Activated B cell treated with CpG ODN at 0.5 μM for 24 hours (primary cell): Measurements from ENCODE around the gene MAN1B1. TPM values are rescaled to one million over a fixed set of nuclear protein-coding genes. Genes with fewer than 3 reads are reported as not detected.
A peak's percentile ranks its signal among the peaks of the same experiment; 100 is the strongest.
"Not testable (repeated sequence)": the region's sequence is repeated elsewhere in the genome, so short reads cannot be mapped to it uniquely, and the experiment has no call there.

Experiments used
- ATAC-seq: fragments of 200-7000 bp; cut with Tn5 transposase; one replicate; pipeline ENCODE4 v1.10.0; 2021; ENCODE audit warnings: low read depth, mild to moderate bottlenecking, moderate library complexity
- CTCF ChIA-PET: fragments of 350-600 bp; sonication (Branson Sonifier 250); formaldehyde crosslinking; loops from one replicate; lab custom pipeline; 2021; ENCODE audit warnings: antibody characterized with exemption; lab: Charles Lee
- POLR2A ChIA-PET: fragments of 350-600 bp; sonication (Branson Sonifier 250); formaldehyde crosslinking; loops from one replicate; lab custom pipeline; 2021; ENCODE audit warnings: antibody characterized with exemption; lab: Charles Lee
- DNase-seq: peaks from one replicate; pipeline ENCODE4 v3.0.0; 2022
- H3K27ac Mint-ChIP-seq: one replicate; pipeline ENCODE4 v1.8.0; 2020; ENCODE audit warnings: mixed read lengths
- H3K27me3 Mint-ChIP-seq: one replicate; pipeline ENCODE4 v1.8.0; 2021; ENCODE audit warnings: mixed read lengths
- H3K36me3 Mint-ChIP-seq: one replicate; pipeline ENCODE4 v1.8.0; 2021; ENCODE audit warnings: low read depth, mixed read lengths
- H3K4me1 Mint-ChIP-seq: one replicate; pipeline ENCODE4 v1.8.0; 2021; ENCODE audit warnings: mixed read lengths
- H3K4me3 Mint-ChIP-seq: one replicate; pipeline ENCODE4 v1.8.0; 2020; ENCODE audit warnings: mild to moderate bottlenecking, mixed read lengths
- H3K9me3 Mint-ChIP-seq: one replicate; pipeline ENCODE4 v1.8.0; 2020; ENCODE audit warnings: mixed read lengths
- CTCF ChIP-seq: fragments of 200-600 bp; IDR thresholded peaks from one replicate; pipeline ENCODE4 v1.8.0; 2022; ENCODE audit warnings: antibody characterized with exemption, mild to moderate bottlenecking
- intact Hi-C: fragments of 100-400 bp; cut with micrococcal nuclease; formaldehyde crosslinking; loops from one replicate; pipeline ENCODE4 v1.15.1; 2024
- total RNA-seq: library from RNA; stranded (reverse); gene quantifications from 2 replicates; pipeline ENCODE4 v1.2.3, GENCODE V29; 2022

The MAN1B1 gene
- total RNA-seq, 1 donor from 2014 or later = 37.7 TPM

GRCh38 chr9:137123468-137123837 is 36.7 kb downstream of the MAN1B1 start:
- Mint-ChIP-seq H3K27ac (peak overlapping the region; percentile 88), H3K9me3 (no peaks in the 10 kb centered on the region), H3K27me3 (no peaks in the 10 kb centered on the region), H3K36me3 (no peaks in the 10 kb centered on the region), H3K4me1 (peaks cover 69% of the 10 kb centered on the region), H3K4me3 (peak overlapping the region; percentile 39)
- no peak for TF ChIP-seq CTCF
- POLR2A ChIA-PET = interaction anchor here (0.6 to 1.8 kb wide), 10 partner anchors 10 to 117 kb away, joined by 3 to 29 read pairs (median 6); partner anchors contain the start of genes MAN1B1, SAPCD2 and TUBB4B
- ATAC-seq (no peak), DNase-seq (no peak)
- CTCF ChIA-PET = no interaction called here
- intact Hi-C loops = loop anchor here (10.0 kb wide), 1 partner anchor 79 kb away; the partner anchor contains the start of gene NPDC1

DNA sequence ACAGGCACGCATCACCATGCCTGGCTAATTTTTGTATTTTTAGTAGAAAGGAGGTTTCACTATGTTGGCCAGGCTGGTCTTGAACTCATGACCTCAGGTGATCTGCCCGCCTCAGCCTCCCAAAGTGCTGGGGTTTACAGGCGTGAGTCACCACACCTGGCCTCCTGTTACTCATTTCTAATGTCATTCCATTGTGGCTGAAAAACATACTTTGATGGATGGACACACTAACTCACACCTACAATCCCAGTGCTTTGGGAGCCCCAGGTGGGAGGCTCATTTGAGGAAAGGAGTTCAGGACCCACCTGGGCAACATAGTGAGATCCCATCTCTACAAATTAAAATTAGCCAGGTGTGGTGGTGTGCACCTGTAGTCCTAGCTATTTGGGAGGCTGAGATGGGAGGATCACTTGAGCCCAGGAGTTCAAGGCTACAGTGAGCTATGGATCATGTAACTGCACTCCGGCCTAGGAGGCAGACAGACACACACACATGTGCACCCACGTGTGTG is 37.2 kb downstream of the MAN1B1 start:
- POLR2A ChIA-PET = interaction anchor here (0.6 to 1.8 kb wide), 5 partner anchors 10 to 116 kb away, joined by 3 to 29 read pairs (median 4); no protein-coding TSS in a partner anchor
- H3K27ac Mint-ChIP-seq, CTCF ChIA-PET, H3K9me3 Mint-ChIP-seq, ATAC-seq, H3K27me3 Mint-ChIP-seq, H3K36me3 Mint-ChIP-seq, H3K4me3 Mint-ChIP-seq, DNase-seq: not testable (repeated sequence)
- H3K4me1 Mint-ChIP-seq = peaks cover 70% of the 10 kb centered on the region
- intact Hi-C loops = loop anchor here (10.0 kb wide), 1 partner anchor 79 kb away; the partner anchor contains the start of gene NPDC1

GRCh38 chr9:137126786-137127185 is 40.0 kb downstream of the MAN1B1 start:
- peaks cover 54% of the 10 kb centered on the region for H3K4me1 Mint-ChIP-seq
- ATAC-seq (no peak), DNase-seq (no peak)
- H3K9me3 Mint-ChIP-seq = no peaks in the 10 kb centered on the region
- peaks cover 2% of the 10 kb centered on the region for H3K36me3 Mint-ChIP-seq
- H3K27me3 Mint-ChIP-seq = no peaks in the 10 kb centered on the region
- no peak for TF ChIP-seq CTCF
- ChIA-PET POLR2A (interaction anchor here (0.6 to 1.7 kb wide), 10 partner anchors 10 to 172 kb away, joined by 3 to 9 read pairs (median 7); partner anchors contain the start of genes LRRC26 and SSNA1), CTCF (interaction anchor here (0.8 kb wide), 1 partner anchor 110 kb away, joined by 3 read pairs; no protein-coding TSS in a partner anchor)
- peak overlapping the region; percentile 88 for H3K27ac Mint-ChIP-seq
- intact Hi-C loops = loop anchor here (5.0 to 10.0 kb wide), 3 partner anchors 41 to 151 kb away; partner anchors contain the start of genes NPDC1 and TOR4A
- peak overlapping the region; percentile 82 for H3K4me3 Mint-ChIP-seq

GRCh38 chr9:137127301-137128157 is 40.7 kb downstream of the MAN1B1 start:
- DNase-seq (no peak), ATAC-seq (peak; percentile 8)
- Mint-ChIP-seq H3K27me3 (no peaks in the 10 kb centered on the region), H3K9me3 (no peaks in the 10 kb centered on the region), H3K4me3 (peak overlapping the region; percentile 82), H3K36me3 (peaks cover 2% of the 10 kb centered on the region), H3K27ac (peak overlapping the region; percentile 88), H3K4me1 (peaks cover 47% of the 10 kb centered on the region)
- ChIA-PET POLR2A (interaction anchor here (0.6 to 3.5 kb wide), 19 partner anchors 9 to 449 kb away, joined by 3 to 42 read pairs (median 5); partner anchors contain the start of genes LRRC26, SSNA1 and TUBB4B), CTCF (interaction anchor here (0.8 to 1.2 kb wide), 2 partner anchors 81 to 109 kb away, joined by 3 to 4 read pairs; no protein-coding TSS in a partner anchor)
- TF ChIP-seq CTCF = no peak
- intact Hi-C loops = loop anchor here (2.0 to 10.0 kb wide), 4 partner anchors 40 to 150 kb away; partner anchors contain the start of genes NPDC1, TOR4A and TPRN

- H3K27ac Mint-ChIP-seq = peak overlapping the region; percentile 88
- peak overlapping the region; percentile 82 for H3K4me3 Mint-ChIP-seq
- peaks cover 41% of the 10 kb centered on the region for H3K4me1 Mint-ChIP-seq
- H3K9me3 Mint-ChIP-seq = no peaks in the 10 kb centered on the region
- DNase-seq (no peak), ATAC-seq (no peak)
- CTCF ChIA-PET = interaction anchor here (1.2 kb wide), 2 partner anchors 9 to 81 kb away, joined by 3 to 4 read pairs; no protein-coding TSS in a partner anchor
- no peak for TF ChIP-seq CTCF
- POLR2A ChIA-PET = interaction anchor here (0.6 to 3.5 kb wide), 16 partner anchors 8 to 449 kb away, joined by 3 to 76 read pairs (median 6); partner anchors contain the start of genes DPP7, LRRC26, RNF208 and SSNA1
- H3K27me3 Mint-ChIP-seq = peaks cover 2% of the 10 kb centered on the region
- intact Hi-C loops = loop anchor here (2.0 to 10.0 kb wide), 4 partner anchors 39 to 149 kb away; partner anchors contain the start of genes NPDC1, TOR4A and TPRN
- peaks cover 2% of the 10 kb centered on the region for H3K36me3 Mint-ChIP-seq
Measured at GRCh38 chr9:137128158-137128861, 41.5 kb downstream of the MAN1B1 start.
